ENCODE measurements around the gene NADSYN1.

Gene NADSYN1

GRCh38 chr11:71451596-71452198 is 1.3 kb upstream of the NADSYN1 start:
- DNase-seq (ENCODE audit: low spot score) = no peak

DNA sequence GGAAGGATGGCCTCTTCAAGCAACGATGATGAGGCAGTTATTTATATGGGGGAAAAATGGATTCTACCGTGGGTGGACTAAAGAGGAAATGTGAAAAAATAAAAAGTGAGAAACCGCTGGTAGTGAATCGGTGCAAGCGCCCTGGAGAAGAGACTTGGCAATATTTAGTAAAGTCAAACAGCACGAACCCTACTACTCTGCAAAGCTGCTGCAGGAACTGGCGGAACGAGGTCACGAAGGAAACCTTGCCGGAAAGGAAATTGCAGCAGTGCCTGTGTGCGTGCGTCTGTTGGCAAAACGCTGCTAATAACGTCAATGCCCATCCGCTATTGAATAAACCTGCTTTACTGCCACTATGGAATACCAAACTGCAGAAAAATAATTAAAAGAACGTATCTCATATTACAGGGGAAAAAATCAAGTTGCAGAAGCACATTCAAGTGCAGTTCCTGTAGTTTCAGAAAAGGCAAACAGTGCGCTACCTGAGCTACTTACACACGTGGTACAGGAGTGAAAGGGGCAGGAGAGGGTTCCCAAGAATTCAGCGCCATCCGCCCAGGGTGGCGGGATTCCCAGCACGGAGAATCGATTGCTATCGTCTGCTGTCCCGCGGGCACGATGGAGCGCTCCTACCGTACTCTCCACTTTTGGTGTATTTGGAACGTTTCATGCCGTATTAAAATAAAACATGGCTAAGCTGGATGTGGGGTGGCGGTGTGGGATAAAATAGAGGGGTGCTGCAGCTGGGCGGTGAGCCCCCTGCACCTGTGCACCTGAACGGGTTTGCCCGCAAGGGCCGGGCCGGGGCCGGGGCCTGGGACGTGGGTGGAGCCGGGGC is 585 bp upstream of the NADSYN1 start:
- DNase-seq (ENCODE audit: low spot score) = peak; percentile 63

DNA sequence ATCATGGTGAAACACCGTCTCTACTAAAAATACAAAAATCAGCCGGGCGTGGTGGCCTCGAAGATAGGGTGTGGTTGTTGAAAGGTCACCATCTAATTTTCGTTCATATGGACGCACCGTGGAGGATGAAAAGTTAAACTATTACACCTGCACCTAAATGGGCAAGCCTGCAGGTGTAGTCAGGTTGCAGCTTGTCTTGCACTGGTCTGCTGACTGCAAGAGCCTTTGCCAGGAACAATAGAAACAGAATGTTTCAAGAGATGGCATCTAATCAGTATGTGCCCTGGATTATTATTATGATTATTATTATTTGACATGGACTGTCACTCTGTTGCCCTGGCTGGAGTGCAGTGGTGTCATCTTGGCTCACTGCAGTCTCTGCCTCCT is 908 bp downstream of the NADSYN1 start:
- no peak for DNase-seq (ENCODE audit: low spot score)

DNA sequence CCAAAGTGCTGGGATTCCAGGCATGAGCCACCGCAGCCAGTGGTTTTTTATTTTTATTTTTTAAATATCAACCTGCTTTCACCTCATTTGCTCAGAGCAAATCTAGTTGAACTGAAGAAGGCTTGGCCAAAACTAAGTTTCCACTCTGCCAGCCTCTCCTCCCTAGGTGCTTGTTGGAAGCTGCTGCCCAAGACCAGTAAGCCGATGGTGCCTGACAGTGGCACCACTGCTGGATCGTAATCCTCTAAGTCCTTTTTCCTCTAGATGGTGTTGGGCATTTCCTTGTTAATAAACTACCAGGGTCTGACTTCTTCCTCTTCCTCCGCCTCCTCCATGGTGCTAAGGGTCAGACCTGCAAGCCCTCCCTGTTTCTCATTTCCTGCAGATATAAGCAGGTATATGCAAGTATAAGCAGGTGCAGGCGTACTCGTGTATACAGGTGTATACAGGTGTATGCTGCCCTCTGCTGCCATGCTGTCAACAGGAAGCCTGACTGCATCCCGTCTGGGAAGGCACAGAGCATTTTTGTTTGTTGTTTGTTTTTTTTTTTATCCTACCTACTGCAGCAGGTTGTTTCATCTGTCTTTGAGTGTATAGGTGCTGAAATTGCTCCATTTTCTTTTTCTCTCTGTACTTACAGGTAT is 1.6 kb downstream of the NADSYN1 start:
- DNase-seq (ENCODE audit: low spot score) = no peak

DNA sequence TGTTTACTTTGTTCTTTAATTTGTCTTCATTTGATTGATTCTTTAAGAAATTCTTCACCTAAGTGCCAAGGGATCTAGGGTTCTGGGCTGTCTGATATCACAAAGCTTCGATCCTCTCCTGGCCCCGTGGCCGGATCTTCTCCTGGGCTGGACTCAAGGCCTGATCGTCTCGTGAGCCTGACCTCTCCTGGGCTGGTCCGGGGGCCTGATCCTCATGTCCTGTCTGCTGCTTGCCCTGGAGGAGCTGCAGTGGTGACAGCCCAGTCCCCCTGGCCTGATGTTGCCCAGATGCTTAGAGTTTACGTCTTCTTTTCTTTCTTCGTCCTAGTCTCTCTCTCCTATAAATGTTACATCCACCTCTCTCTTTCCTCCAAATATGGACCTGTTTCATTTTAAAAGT is 3.3 kb downstream of the NADSYN1 start:
- no peak for DNase-seq (ENCODE audit: low spot score)

DNA sequence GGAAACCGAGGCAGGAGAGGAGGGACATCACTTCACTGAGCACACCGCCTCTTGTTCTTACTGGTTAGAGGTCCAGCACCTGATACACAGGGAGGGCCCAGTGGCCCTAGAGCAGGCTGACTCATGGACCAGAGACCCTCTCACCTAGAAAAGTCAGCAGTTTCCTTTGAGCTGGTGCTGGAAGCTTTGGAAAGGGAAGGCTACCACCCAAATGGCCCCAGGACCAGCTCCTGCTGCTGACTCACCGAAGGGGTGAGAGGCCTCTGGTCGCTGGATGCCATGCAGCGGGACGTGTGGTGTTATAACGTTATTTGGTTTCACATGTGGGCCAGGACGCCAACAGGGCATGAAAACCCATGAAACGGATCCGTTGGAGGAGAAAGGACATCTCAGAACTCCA is 3.8 kb downstream of the NADSYN1 start:
- no peak for DNase-seq (ENCODE audit: low spot score)

GRCh38 chr11:71458146-71459070 is 5.4 kb downstream of the NADSYN1 start:
- no peak for DNase-seq (ENCODE audit: low spot score)

- no peak for DNase-seq (ENCODE audit: low spot score)
Observed at GRCh38 chr11:71459076-71459766, 6.2 kb downstream of the NADSYN1 start.

DNA sequence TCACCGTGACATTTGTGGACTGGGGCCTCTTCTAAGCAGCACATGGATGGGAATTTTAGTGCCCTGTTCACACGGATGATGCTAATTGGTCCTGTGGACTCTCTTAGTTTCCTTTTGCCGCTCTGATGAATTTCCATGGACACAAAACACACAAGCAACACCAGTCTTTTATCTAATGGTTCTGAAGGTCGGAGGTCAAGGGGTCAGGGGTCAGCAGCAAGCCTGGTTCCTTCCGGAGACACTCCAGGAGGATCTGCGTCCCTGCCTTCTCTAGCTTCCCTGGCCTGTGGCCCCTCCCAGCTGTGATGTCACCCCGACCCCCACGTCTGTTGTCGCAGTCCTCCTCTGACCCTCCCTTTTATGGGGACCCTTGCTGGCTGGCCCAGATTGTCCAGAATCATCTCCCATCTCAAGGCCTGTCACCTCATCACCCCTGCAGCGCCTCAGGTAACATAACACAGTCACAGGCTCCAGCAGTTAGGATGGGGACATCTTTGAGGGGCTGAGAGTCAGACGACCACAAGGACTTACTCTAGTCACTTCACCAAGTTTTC is 6.8 kb downstream of the NADSYN1 start:
- DNase-seq (ENCODE audit: low spot score) = no peak

DNA sequence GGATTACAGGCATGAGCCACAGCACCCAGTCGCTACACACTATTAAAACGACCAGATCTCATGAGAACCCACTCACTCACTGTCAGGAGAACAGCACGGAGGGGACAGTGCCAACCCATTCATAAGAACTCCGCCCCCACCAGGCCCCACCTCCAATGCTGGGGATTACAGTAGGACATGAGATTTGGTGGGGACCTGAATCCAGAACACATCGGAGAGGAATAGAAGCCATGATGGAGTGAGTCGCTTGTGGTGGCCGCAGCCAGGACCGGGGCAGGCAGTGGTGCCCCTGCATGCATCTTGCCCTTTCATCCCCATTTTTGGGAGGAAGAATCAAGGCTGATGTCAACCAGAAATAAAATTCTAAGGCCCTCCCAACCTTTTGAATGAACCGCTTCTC is 8.7 kb downstream of the NADSYN1 start:
- no peak for DNase-seq (ENCODE audit: low spot score)

DNA sequence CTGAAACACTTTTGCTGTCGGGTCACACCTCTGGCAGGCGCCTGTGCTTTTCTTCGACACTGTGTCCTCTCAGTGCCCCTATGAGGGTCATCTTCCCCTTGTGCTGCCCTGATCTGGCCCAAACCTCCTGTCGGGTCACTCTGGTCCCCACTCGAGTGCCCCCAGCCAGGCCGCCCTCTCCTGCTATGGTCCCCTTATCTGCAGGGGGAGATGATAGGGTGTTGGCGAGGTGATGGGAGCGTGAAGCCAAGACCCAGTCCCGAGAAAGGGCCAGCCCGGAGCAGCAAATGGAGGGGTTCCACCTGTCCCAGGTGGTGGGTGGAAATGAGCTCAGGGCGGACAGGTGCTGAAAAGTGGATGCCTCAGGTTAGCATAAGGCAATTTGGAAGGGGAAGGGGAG is 9.7 kb downstream of the NADSYN1 start:
- no peak for DNase-seq (ENCODE audit: low spot score)

DNA sequence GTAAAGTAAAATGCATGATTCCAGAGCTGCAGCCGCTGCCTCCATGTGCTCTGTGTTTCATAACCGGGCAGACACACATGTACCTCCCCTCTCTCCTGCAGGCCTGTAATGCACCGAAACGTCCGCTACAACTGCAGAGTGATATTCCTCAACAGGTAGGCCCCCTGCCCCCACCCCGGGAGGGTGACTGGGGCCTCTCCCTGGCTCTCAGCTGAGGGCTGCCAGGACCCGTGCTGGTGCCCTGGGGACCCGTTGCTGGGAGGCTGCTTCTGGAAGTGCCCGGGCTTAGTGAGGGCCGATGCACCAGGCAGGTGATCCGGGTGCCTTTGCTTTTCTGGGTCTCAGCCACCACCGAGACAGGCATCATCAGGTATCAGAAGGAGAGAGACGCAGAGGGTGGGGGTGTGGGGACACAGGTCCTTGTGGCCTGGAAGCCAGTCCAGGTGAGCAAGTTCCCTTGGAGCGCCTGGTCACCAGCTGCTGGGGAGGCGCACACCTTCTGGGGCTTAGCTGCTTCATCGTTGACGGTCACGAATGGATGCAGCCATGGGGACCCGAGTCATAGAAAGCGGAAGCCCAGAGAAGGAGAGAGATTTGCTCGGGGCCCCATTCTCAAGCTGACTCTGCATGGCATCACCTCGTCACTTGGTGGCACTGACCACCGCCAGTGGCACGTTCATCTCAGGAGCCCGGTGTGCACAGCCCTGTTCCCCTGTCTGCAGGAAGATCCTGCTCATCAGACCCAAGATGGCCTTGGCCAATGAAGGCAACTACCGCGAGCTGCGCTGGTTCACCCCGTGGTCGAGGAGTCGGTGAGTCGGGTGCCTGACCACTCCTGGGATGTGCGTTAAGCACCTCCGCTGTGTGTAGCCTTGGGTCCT is 10.6 kb downstream of the NADSYN1 start:
- DNase-seq (ENCODE audit: low spot score) = no peak

- peak; percentile 19 for DNase-seq (ENCODE audit: low spot score)
Observed at GRCh38 chr11:71465054-71465453, 12.1 kb downstream of the NADSYN1 start.

GRCh38 chr11:71466358-71466757 is 13.4 kb downstream of the NADSYN1 start:
- DNase-seq (ENCODE audit: low spot score) = no peak

GRCh38 chr11:71467164-71467563 is 14.2 kb downstream of the NADSYN1 start:
- no peak for DNase-seq (ENCODE audit: low spot score)

DNA sequence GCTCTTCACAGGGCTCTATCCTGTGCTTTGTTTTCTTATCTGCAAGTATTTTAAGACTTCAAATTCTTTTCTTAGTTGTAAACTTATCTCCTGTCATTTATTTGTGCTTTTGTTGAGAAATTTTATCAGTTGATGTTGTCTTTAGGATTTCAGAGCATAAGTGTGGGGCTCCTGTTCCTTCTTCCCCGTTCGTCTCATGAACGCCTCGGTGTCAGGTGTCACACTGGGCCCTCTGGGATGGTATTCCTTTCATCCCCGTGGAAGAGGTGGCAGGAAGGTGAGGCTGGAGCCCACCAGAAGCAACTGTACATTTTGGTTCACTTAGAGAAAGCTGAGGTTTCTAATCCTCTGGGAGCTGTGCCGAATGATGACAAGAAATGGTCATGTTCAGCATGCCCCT is 17.9 kb downstream of the NADSYN1 start:
- no peak for DNase-seq (ENCODE audit: low spot score)

DNA sequence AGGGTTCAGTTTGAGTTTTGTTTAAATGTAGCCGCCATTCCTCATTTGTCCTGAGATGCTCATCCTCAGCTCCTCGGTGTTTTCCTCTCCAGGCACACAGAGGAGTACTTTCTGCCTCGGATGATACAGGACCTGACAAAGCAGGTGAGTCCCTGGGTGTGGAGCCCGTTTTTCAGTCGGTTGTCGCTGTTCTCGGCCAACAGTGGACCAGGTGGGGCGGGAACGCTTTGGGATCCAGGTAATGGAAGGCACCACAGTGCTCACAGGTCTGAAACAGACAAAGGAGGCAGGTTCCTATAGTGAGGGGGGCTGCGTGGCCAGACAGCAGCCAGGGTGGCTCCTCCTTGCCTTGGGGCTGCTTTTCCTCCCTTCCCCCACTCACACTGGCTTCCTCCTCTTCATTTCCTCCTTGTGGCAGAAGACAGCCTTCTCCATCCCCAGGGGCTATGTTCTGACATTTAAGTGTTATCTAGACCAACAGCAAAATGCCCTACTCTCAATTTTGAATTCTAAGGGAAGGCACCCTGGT is 19.4 kb downstream of the NADSYN1 start:
- no peak for DNase-seq (ENCODE audit: low spot score)

- DNase-seq (ENCODE audit: low spot score) = no peak
Observed at GRCh38 chr11:71472941-71473792, 20.2 kb downstream of the NADSYN1 start.

- no peak for DNase-seq (ENCODE audit: low spot score)
Observed at GRCh38 chr11:71473793-71474080, 20.7 kb downstream of the NADSYN1 start.

All from putamen (tissue), 1 donor.